Kidney (tissue), 14 donors: ENCODE results near the gene CYP4B1. TPM values are rescaled to one million over a fixed set of nuclear protein-coding genes. Genes with fewer than 3 reads are reported as not detected.

ENCODE experiments used
- DNase-seq, 5 donors: peaks; one replicate each; pipeline ENCODE4 v3.0.0-alpha.2; 2013 to 2020
- FAIRE-seq: peaks from 2 replicates; lab custom pipeline; 2012; peaks lifted over from hg19 to GRCh38; lab: Jason Lieb, UNC
- H3K27ac ChIP-seq, 2 donors: one replicate each; pipeline ENCODE4 v1.7.0; 2013; ENCODE audit warnings: low read depth in 2 of 2, low read length in 2 of 2, inconsistent platforms in 1 of 2
- H3K27me3 ChIP-seq: one replicate; pipeline ENCODE4 v1.7.1; 2013; ENCODE audit warnings: low read length, inconsistent platforms; ENCODE audit not compliant: control insufficient read depth, insufficient read depth
- H3K36me3 ChIP-seq, 3 donors: one replicate each; pipeline versions ENCODE4 v1.7.0 to v1.7.1; 2013; ENCODE audit warnings: low read length in 3 of 3, control low read depth in 1 of 3, inconsistent platforms in 1 of 3; ENCODE audit not compliant: insufficient read depth in 3 of 3, control insufficient read depth in 2 of 3
- H3K4me1 ChIP-seq, 3 donors: one replicate each; pipeline versions ENCODE4 v1.7.0 to v1.7.1; 2013; ENCODE audit warnings: low read length in 3 of 3, inconsistent platforms in 1 of 3, low read depth in 1 of 3; ENCODE audit not compliant: control insufficient read depth in 2 of 3, insufficient read depth in 2 of 3
- H3K4me3 ChIP-seq, 3 donors: one replicate each; pipeline versions ENCODE4 v1.7.0 to v1.8.1; 2013; ENCODE audit warnings: low read length in 3 of 3, control low read depth in 1 of 3, inconsistent platforms in 1 of 3
- H3K9ac ChIP-seq, 3 donors: one replicate each; pipeline versions ENCODE4 v1.7.0 to v1.7.1; 2013; ENCODE audit warnings: low read length in 3 of 3, control low read depth in 1 of 3, inconsistent platforms in 1 of 3
- H3K9me3 ChIP-seq, 3 donors: one replicate each; pipeline versions ENCODE4 v1.7.0 to v1.7.1; 2013; ENCODE audit warnings: low read length in 3 of 3, control low read depth in 1 of 3, inconsistent platforms in 1 of 3; ENCODE audit not compliant: control insufficient read depth in 2 of 3, insufficient read depth in 1 of 3
- intact Hi-C: fragments of 100-400 bp; cut with DNase I; formaldehyde crosslinking; loops from one replicate; pipeline ENCODE4 v1.11.1; 2022
- polyA plus RNA-seq: library from polyadenylated mRNA; stranded (reverse); fragments of 350-450 nt; fragmentation: Illumina TruSeq; extraction: RNeasy Lipid Tissue Mini Kit (QIAGEN cat#74804); gene quantifications from one replicate; pipeline ENCODE4 v1.2.3, GENCODE V29; 2014; ENCODE audit warnings: low read depth, low replicate concordance; ENCODE audit not compliant: insufficient read depth
- total RNA-seq: library from RNA; stranded (reverse); fragmentation: NEBNext Ultra II Directional; extraction: Animal tissue kit (Norgen Biotek cat#: 25700); gene quantifications from one replicate; pipeline ENCODE4 v1.2.1, GENCODE V29; 2021
- TF ChIP-seq, protein P1 (sequence below): IDR thresholded peaks from 3 replicates; pipeline ENCODE4 v1.5.1; 2012; ENCODE audit warnings: mild to moderate bottlenecking, moderate library complexity, borderline replicate concordance; ENCODE audit not compliant: insufficient read depth; ENCODE audit errors: extremely low read depth
- donor health status: control.
- donor health status: control.
- donor health status: control.
- donor health status: control.
- donor health status: control.
- donor health status: DM: yes; HTN: yes; CAD: no.
- donor health status: Normal renal cell carcinoma (clear cell type).

Gene CYP4B1
- total and polyA plus RNA-seq, 2 donors from 2014 or later: 3.3 to 4.8 TPM

DNA sequence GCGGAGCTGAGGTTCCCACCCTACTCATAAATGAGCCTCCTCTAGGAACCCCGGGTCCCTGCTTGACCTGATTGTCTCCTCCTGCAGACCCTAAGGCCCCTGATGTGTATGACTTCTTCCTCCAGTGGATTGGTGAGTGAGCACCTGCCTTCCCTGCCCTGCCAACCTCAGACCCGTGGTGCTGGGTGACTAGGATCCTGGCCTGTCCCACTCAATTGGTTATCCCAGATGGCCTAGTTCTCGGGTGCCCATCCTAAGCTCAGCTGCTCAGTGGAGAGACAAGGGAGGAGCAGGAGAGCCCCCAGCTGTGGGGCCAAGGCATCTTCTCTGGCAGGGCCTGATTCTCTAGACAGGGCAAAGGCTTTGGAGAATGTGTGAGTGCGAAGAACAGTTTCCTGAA, 12.2 kb downstream of the CYP4B1 start:
- TF ChIP-seq, protein P1, sequence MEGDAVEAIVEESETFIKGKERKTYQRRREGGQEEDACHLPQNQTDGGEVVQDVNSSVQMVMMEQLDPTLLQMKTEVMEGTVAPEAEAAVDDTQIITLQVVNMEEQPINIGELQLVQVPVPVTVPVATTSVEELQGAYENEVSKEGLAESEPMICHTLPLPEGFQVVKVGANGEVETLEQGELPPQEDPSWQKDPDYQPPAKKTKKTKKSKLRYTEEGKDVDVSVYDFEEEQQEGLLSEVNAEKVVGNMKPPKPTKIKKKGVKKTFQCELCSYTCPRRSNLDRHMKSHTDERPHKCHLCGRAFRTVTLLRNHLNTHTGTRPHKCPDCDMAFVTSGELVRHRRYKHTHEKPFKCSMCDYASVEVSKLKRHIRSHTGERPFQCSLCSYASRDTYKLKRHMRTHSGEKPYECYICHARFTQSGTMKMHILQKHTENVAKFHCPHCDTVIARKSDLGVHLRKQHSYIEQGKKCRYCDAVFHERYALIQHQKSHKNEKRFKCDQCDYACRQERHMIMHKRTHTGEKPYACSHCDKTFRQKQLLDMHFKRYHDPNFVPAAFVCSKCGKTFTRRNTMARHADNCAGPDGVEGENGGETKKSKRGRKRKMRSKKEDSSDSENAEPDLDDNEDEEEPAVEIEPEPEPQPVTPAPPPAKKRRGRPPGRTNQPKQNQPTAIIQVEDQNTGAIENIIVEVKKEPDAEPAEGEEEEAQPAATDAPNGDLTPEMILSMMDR: no peak
- Histone ChIP-seq H3K9ac (no peak overlapping the region), H3K27me3 (no peaks in the 10 kb centered on the region), H3K4me1 (peaks cover 0 to 21% (median 18%) of the 10 kb centered on the region in 3 donors), H3K4me3 (no peak overlapping the region), H3K36me3 (no peaks in the 10 kb centered on the region), H3K9me3 (no peaks in the 10 kb centered on the region), H3K27ac (no peak overlapping the region)
- FAIRE-seq: no peak
- no peak for DNase-seq
- intact Hi-C loops: no loop called here

DNA sequence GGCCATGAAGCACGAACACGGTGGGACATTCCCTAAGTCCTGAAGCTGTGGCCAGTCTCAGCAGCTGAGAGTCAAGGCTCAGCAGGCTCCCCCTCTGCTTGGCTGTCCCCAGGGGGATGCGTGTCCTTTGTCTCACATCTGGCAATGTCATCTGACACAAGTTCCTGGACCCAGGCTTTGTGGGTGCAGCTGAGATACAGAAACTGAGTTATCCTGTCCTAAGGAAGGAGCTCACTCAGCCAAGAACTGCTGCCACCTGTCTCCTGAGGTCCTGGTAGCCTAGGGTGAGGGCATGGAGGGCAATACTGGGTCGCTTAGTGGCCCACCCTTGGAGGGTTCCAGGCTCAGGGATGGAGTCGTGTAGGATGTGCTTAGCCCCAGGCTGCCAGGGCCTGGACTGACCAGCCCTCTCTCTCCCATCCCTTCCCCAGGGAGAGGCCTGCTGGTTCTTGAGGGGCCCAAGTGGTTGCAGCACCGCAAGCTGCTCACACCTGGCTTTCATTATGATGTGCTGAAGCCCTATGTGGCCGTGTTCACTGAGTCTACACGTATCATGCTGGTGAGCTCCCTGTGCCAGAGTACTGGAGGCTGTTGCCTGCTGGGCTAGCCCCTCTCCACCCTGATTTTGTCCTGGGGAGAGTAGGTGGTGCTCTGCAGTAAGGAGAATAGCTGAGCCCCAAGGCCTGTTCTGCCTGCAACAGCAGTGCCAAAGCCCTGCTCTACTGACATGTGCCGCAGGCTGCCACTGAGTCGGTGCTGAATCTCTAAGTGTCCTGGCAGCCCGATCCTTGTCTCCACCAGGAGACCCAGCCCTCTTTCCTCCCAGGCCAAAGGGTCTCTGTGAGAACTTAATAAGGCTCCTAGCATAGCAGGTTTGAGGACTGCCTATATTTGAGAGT, 13.5 kb downstream of the CYP4B1 start:
- intact Hi-C loops: no loop called here
- Histone ChIP-seq H3K4me1 (peaks cover 0 to 8% (median 6%) of the 10 kb centered on the region in 3 donors), H3K9ac (no peak overlapping the region), H3K9me3 (no peaks in the 10 kb centered on the region), H3K27ac (no peak overlapping the region), H3K4me3 (no peak overlapping the region), H3K27me3 (no peaks in the 10 kb centered on the region), H3K36me3 (no peaks in the 10 kb centered on the region)
- FAIRE-seq (no peak), DNase-seq (no peak)
- TF ChIP-seq, protein P1: no peak

DNA sequence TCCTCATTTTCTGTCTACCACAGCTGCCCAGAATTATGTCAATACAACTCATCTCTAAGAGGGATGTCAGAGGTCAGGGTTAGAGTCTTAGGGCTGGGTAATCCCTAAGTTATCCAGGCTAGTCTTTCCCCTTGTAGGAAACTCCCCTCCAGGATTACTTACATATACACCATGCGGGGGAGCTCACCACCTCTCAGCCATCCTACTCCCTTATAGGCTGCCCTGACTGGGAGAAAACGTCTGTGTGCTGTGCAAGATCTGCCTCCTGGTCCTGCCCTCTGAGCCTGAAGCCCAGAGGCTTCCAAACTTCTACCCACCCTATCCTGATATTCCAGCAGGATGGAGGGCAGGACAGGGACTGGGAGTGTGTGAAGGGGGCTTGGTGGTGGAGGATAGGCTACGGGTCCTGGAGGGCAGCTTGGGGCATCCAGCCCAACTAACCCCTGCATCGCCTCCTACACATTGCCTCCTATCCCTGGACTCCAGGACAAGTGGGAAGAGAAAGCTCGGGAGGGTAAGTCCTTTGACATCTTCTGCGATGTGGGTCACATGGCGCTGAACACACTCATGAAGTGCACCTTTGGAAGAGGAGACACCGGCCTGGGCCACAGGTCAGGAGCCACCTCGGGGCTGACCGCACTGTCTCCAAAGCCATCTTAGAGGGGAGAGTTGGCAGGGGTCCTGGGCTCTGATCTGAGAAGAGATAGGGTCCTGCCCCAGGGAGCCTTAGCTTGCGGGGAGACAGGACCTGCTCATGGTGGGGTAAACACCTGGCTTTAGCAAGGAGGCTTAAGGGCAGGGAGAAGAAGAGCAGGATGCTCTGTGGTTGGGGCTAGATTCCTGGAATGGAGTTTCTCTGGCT, 14.4 kb downstream of the CYP4B1 start:
- H3K4me3 ChIP-seq: no peak overlapping the region
- FAIRE-seq: no peak
- no peak overlapping the region for H3K27ac ChIP-seq
- no peaks in the 10 kb centered on the region for H3K9me3 ChIP-seq
- no peak for DNase-seq
- TF ChIP-seq, protein P1: no peak
- H3K4me1 ChIP-seq: no peaks in the 10 kb centered on the region
- intact Hi-C loops: no loop called here
- no peaks in the 10 kb centered on the region for H3K27me3 ChIP-seq
- H3K9ac ChIP-seq: no peak overlapping the region
- no peaks in the 10 kb centered on the region for H3K36me3 ChIP-seq
